Adrenal gland (tissue), 5 donors: Measurements from ENCODE around the gene UNC5A.

Experiments used
- CTCF ChIP-seq, 6 experiments: fragments of 450-650 bp in 4 of 6; fragments of 200-600 bp in 2 of 6; sonication (generic) in 1 of 6; IDR thresholded peaks; 1 replicate in 5 of 6; 2 replicates in 1 of 6; pipeline versions ENCODE4 v1.5.1 to v1.8.0; 2016 to 2021; ENCODE audit warnings: antibody characterized with exemption in 6 of 6, mild to moderate bottlenecking in 2 of 6, moderate library complexity in 1 of 6
- POLR2A ChIP-seq, 2 donors: fragments of 450-650 bp; IDR thresholded peaks; one replicate each; pipeline ENCODE4 v1.6.1; 2017; ENCODE audit warnings: antibody characterized with exemption in 2 of 2, mild to moderate bottlenecking in 2 of 2, moderate library complexity in 1 of 2
- donor health status: DM: no; HTN: no; CAD: no.

- TF ChIP-seq CTCF (IDR thresholded peaks at IDR 0.05) (no peak), POLR2A (IDR thresholded peaks at IDR 0.05) (no peak)
These were observed 44.7 kb upstream of the UNC5A start for GRCh38 chr5:176765687-176766086.
